ENCODE data around the gene INKA1. TPM values are rescaled to one million over a fixed set of nuclear protein-coding genes. Genes with fewer than 3 reads are reported as not detected.

Gene INKA1
- total RNA-seq, 1 experiment from 2014 or later, result 1.4 TPM

GRCh38 chr3:49831341-49831740, 28.3 kb downstream of the INKA1 start:
- Mint-ChIP-seq H3K27ac (no peak overlapping the region), H3K36me3 (ENCODE audit: insufficient read depth in 1 of 3, low read depth in 3 of 3) (peaks cover 19 to 68% (median 46%) of the 10 kb centered on the region in 3 experiments; a peak in 6 of 7 replicates), H3K9me3 (no peaks in the 10 kb centered on the region), H3K4me1 (no peaks in the 10 kb centered on the region), H3K4me3 (no peak overlapping the region), H3K27me3 (ENCODE audit: low read depth) (no peaks in the 10 kb centered on the region)
- no peak overlapping the region for H2BK12ac ChIP-seq (ENCODE audit: insufficient read length, low read depth, low read length)
- no CpG with 5 or more reads among the region's 3 CpGs for WGBS (ENCODE audit: extremely low coverage, insufficient read length, low lambda C conversion rate)
- H3K9me3 ChIP-seq (ENCODE audit: control insufficient read depth, low read depth, low read length), result no peaks in the 10 kb centered on the region
- H2AFZ ChIP-seq (ENCODE audit: low read length), result no peak overlapping the region
- no peak overlapping the region for H4K8ac ChIP-seq (replicated peaks; ENCODE audit: insufficient read length, low read depth, low read length)
- no peak overlapping the region for H2BK15ac ChIP-seq (ENCODE audit: low read depth, low read length)
- no peak overlapping the region for H3K23ac ChIP-seq (ENCODE audit: insufficient read length, low read depth, low read length)
- no peak overlapping the region for H3K56ac ChIP-seq (ENCODE audit: insufficient read length, low read depth, low read length)
- no peak overlapping the region for H2BK20ac ChIP-seq (ENCODE audit: low read depth, low read length, poor library complexity, severe bottlenecking)
- H3K9ac ChIP-seq (ENCODE audit: extremely low read depth, insufficient read length, low read length), result no peak overlapping the region
- no peaks in the 10 kb centered on the region for H4K20me1 ChIP-seq (ENCODE audit: control insufficient read depth, insufficient read depth, insufficient read length)
- no peak overlapping the region for H4K91ac ChIP-seq (ENCODE audit: insufficient read length, low read depth, low read length)
- H4K5ac ChIP-seq (ENCODE audit: insufficient read length, low read depth, low read length), result no peak overlapping the region
- no peak overlapping the region for H3K27ac ChIP-seq (ENCODE audit: insufficient read length, low read depth, low read length)
- H2AK5ac ChIP-seq (ENCODE audit: insufficient read length, low read length), result no peak overlapping the region
- no peaks in the 10 kb centered on the region for H3K79me2 ChIP-seq (ENCODE audit: insufficient read depth, low read length)
- no peak for TF ChIP-seq CTCF (conservative IDR thresholded peaks at IDR 0.05)
- no peak overlapping the region for H3T11ph ChIP-seq (ENCODE audit: low read length)
- H3K27me3 ChIP-seq (ENCODE audit: insufficient read depth, low read length), result no peaks in the 10 kb centered on the region
- H2BK5ac ChIP-seq (ENCODE audit: insufficient read length, low read length), result no peak overlapping the region
- no peak overlapping the region for H3K14ac ChIP-seq (ENCODE audit: insufficient read depth, low read length)
- H3K23me2 ChIP-seq (ENCODE audit: insufficient read length, low read depth, low read length, poor library complexity, severe bottlenecking), result no peaks in the 10 kb centered on the region
- H3K4me2 ChIP-seq (ENCODE audit: insufficient read depth, insufficient read length, low read length), result no peak overlapping the region
- no peak overlapping the region for H3K4ac ChIP-seq (ENCODE audit: low read depth, low read length)
- no peak for DNase-seq
- no peak overlapping the region for H2BK120ac ChIP-seq (ENCODE audit: low read depth, low read length, poor library complexity, severe bottlenecking)
- no peak overlapping the region for H3K18ac ChIP-seq (ENCODE audit: insufficient read length, low read depth, low read length)
- H3K4me1 ChIP-seq (ENCODE audit: insufficient read depth, low read length), result no peaks in the 10 kb centered on the region
- H3K79me1 ChIP-seq (ENCODE audit: insufficient read depth, low read depth, low read length, poor library complexity, severe bottlenecking), result no peaks in the 10 kb centered on the region
